ENCODE results near the gene DNMT3L.
"Not testable (repeated sequence)": the region's sequence is repeated elsewhere in the genome, so short reads cannot be mapped to it uniquely, and the experiment has no call there.

DNMT3L gene

GRCh38 chr21:44247904-44248303 is 13.8 kb downstream of the DNMT3L start:
- DNase-seq (ENCODE audit: low read depth) = not testable (repeated sequence)

GRCh38 chr21:44243980-44244379 is 17.7 kb downstream of the DNMT3L start:
- DNase-seq (ENCODE audit: low read depth) = not testable (repeated sequence)

GRCh38 chr21:44241281-44241680 is 20.4 kb downstream of the DNMT3L start:
- not testable (repeated sequence) for DNase-seq (ENCODE audit: low read depth)

- not testable (repeated sequence) for DNase-seq (ENCODE audit: low read depth)
Observed at GRCh38 chr21:44240842-44241241, 20.9 kb downstream of the DNMT3L start, which contains the start of gene ICOSLG. TSS of gene ICOSLG (minus strand) at chr21:44240943. CDS start at chr21:44240817, 126 bp downstream.

DNA sequence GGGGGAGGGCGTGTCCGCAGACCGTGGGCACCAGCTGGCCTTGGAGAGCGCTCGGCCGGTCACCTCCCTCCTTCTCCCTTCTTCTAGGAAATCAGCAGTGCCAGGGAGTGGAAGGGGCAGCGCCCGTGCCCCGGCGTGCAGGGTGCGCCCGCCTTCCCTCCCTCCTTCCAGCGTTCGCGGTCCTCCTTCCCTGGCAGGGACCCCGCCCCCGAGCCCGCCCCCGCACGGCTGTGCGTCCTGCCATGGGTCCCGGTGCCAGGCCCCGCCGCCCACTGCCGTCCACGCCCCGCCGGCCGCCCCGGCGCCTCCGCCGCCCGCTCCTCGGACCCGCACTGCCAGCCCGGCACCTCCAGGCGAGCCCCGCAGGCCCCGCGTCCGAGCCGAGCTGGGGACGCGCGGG is 21.3 kb downstream of the DNMT3L start:
- DNase-seq (ENCODE audit: low read depth) = not testable (repeated sequence)

GRCh38 chr21:44229561-44229960 is 32.1 kb downstream of the DNMT3L start:
- not testable (repeated sequence) for DNase-seq (ENCODE audit: low read depth)

DNA sequence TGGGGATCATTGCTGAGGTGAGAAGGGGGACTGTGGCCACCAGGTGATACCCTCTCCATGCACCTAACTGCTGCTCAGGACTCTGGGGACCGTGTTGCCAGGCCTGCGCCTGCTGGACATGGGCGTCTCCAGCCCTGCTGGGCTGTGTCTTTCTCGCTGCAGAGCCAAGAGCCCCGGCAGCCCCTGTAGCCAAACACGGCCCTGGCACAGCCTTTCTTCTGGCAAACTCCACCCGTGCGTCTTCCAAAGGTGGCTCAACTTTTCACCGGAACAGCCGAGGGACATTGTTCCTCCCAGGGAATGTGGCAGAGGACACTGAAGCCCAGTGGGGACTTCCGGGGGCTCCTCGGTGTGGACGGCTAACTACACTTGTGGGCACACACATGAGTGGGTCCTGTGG is 33.6 kb downstream of the DNMT3L start:
- DNase-seq (ENCODE audit: low read depth) = not testable (repeated sequence)

DNA sequence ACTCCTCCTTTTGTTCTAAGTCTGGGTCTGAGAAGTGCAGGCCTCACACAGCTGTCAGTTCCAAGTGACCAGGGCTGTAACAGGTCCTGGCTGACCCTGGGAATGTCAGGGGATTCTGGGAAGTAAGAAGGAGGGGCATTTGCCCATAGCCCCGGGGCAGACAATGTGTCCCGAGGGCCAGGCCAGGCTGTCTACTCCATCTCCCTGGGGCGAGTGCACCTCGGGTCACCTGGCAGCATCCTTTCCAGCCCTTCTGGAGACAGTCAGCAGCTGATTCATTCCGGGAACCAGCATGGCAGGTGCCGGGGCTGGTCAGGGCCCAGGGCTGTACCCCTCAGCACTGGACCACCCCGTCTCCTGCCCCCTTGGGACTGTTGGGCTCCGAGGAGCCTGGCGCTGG is 34.1 kb downstream of the DNMT3L start:
- DNase-seq (ENCODE audit: low read depth) = not testable (repeated sequence)

- not testable (repeated sequence) for DNase-seq (ENCODE audit: low read depth)
Observed at GRCh38 chr21:44225605-44226004, 36.1 kb downstream of the DNMT3L start.

DNA sequence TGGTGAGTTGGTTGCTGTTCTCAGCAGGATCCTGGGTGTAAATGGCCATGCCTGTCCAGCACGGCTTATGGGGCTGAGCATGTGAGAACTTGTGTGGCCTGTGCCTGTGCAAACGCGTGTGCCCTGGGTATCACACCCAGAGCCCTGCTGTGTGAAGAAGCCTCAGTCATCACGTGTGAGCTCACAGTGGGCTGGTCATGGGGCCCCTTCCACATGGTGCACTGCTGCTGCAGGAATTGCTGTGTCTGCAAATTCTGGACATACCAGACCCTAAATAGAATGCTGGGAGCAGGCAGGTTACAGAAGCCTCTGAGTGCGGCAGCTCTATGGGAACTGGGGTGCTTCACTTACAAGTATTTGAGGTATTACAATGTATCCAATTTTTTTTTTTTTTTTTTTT is 38.4 kb downstream of the DNMT3L start:
- DNase-seq (ENCODE audit: low read depth) = not testable (repeated sequence)

DNA sequence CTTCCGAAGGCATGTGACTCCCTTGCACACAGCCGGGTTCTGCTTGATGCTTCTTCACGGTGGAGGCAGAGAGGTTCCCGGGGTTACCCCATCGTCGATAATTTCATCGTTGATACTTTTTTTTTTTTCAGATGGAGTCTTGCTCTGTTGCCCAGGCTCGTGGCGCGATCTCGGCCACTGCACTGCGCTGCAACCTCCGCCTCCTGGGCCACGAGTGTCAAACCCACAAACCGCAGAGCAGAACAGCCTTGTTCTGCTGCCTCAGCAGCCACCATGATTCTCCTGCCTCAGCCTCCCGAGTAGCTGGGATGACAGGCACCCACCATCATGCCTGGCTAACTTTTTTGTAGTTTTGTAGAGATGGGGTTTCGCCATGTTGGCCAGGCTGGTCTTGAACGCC is 41.0 kb downstream of the DNMT3L start:
- not testable (repeated sequence) for DNase-seq (ENCODE audit: low read depth)

GRCh38 chr21:44218461-44218860 is 43.2 kb downstream of the DNMT3L start:
- DNase-seq (ENCODE audit: low read depth) = not testable (repeated sequence)

DNA sequence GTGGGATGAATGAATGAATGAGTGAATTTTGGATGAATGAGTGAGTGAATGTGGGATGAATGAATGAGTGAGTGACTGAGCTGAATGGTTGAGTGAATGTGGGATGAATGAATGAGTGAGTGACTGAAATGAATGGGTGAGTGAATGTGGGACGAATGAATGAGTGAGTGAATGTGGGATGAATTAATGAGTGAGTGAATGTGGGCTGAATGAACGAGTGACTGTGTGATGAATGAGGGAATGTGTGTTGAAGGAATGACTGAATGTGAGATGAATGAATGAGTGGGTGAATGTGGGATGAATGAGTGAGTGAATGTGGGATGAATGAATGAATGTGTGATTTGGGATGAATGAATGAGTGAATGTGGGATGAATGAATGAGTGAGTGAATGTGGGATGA is 49.7 kb downstream of the DNMT3L start:
- DNase-seq (ENCODE audit: low read depth) = not testable (repeated sequence)

DNA sequence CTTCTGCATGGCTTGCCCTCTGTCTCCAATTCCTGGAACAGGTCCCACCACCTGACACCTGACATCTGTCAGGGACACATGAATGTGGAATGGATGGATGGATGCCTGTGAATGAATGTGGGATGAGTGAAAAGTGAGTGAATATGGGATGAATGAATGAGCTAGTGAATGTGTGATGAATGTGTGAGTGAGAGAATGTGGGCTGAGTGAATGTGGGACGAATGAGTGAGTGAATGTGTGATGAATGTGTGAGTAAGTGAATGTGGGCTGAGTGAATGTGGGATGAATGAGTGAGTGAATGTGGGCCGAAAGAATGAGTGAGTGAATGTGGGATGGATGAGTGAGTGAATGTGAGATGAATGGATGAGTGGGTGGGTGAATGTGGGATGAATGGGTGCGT is 50.1 kb downstream of the DNMT3L start:
- DNase-seq (ENCODE audit: low read depth) = not testable (repeated sequence)

DNA sequence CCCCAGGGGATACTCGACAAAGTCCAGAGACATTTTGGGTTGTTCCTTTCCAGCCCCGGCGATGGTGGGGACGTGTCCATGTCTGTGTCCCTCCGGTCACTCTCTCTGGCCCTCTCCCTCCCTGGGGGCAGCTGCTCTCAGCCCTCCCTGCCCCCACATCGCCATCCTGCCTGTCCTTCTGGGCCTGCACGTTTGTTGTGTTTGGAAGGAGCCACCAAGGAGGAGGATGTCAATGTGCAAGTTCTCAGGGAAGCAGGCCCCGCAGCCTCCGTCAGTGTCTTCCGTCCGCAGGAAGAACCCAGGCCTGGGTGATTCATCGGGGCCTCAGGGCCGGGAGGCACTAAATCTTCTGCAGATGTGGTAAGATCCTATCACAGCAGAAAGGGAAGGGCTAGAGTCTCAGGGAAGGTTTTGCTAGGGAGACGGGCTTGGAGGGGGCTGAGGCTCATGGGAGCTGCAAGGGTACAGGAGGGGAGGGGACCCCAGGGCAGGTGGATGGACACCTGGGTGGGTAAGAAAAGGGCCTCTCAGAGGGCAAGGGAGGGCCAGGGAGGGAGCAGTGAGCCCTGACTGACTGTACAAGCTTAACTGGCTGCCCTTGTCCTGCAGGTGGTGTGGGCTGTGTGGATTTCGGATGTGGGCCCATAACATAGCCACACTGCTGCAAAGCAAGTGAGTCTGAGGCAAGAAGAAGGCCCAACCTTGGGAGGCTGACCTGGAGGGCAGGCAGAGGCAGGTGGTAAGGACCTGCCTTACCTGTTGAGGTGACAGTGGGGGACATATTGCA is 53.6 kb downstream of the DNMT3L start:
- not testable (repeated sequence) for DNase-seq (ENCODE audit: low read depth)

DNA sequence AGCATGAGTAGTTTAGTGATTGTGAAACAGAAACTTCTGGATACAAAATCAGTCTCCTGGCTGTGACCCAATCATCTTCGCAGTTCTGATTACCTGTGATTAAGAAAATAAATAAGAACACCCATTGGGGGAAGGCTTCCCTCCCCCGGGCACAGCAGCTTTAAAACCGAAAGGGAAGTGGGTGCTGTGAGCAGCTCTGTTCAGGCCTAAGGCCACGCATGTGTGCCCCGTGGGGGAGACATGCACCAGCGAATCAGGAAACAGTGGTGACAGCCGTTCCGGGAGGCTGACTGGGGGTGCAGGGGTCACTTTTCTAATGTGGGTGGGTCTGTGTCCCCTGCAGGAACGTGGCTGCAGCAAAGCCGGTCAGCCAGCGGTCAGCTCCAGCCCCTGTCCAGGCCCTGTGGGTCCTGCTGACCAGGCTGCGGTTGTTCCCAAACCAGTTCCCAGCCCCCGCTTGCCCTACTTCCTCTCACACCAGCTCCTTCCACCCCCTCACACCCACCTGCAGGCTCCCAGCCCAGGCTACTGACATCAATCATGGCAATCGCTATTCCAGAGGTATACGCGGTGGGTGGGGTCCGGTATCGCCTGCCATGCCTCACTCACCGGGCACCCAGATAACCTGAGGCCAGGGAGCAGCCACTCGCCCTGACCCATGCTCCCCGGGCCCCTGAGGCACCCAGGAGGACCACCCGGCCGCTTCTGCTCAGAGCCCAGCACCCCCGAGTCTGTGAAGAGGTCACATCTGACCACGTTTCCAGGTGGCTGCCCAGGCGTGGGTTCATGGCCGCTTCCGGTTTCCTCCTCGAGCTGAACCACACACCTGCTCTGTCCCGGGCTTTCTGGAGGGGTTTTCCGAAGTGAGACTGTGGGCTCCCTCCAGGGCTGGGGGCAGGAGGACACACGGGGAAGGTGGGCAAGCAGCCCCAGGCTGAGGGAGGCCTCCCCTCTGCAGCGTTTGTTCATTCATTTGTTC is 54.7 kb downstream of the DNMT3L start:
- DNase-seq (ENCODE audit: low read depth) = not testable (repeated sequence)

DNA sequence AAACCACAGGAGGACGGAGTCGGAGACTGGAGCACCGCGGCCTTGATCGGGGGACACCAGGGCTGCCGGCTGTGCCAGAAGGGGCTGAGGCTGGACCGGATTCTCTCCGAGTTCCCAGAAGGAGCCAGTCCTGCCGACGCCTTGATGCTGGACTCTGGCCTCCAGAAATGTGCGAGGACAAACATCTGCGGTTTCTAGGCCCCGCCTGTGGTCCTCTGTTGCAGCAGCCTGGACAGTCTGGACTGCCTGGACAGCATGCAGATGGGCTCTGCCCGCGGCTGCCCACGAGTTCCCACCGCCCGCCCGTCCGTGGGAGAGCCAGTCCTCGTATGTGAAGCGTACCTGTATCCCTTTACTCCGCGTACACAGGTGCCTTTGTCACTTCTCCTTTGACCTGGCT is 55.5 kb downstream of the DNMT3L start:
- DNase-seq (ENCODE audit: low read depth) = not testable (repeated sequence)

DNA sequence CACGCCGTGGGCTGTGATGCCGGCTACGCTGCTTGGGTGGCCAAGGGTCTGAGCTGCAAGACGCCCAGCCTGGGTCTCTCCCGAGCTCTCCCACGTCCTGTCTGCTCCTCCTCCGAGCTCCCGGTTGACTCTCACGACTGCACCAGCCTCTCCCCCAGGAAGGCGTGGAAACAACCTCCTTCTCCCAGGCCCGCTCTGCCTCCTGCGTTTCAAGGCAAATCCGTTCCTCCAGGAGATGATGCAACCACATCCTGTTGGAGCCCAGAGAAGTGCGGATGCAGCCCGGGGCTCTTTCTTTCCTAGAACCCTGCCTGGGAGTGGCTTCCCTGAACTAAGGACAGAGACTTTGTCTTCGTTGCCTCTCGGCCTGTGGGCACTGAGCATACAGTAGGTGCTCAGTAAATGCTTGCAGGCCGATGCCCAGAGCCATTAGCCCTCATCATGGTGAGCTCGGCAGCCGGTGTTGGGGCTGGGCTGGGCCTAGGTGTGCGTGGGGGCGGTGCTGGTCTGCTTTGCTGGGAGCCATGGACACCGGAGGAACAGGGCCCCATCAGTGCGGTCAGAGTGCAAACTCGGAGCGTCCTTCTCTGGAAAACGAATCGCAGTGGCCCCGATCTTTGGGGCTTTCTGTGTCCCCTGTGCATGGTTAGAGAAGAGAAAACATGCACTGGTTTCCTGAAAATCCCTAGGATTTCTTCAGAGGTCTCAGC is 59.0 kb downstream of the DNMT3L start:
- DNase-seq (ENCODE audit: low read depth) = not testable (repeated sequence)

DNA sequence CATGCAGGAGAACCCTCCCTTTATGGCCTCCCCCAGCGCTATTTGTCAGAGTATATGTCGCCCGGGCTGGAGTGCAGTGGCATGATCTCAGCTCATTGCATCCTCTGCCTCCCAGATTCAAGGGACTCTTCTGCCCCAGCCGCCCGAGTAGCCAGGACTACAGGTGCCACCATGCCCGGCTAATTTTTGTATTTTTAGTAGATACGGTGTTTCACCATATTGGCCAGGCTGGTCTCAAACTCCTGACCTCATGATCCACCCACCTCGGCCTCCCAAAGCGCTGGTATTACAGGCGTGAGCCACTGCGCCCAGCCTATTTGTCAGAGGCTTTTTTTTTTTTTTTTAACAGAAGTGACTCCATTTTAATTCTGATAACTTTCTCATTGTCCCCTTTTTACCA is 61.7 kb downstream of the DNMT3L start:
- not testable (repeated sequence) for DNase-seq (ENCODE audit: low read depth)

DNA sequence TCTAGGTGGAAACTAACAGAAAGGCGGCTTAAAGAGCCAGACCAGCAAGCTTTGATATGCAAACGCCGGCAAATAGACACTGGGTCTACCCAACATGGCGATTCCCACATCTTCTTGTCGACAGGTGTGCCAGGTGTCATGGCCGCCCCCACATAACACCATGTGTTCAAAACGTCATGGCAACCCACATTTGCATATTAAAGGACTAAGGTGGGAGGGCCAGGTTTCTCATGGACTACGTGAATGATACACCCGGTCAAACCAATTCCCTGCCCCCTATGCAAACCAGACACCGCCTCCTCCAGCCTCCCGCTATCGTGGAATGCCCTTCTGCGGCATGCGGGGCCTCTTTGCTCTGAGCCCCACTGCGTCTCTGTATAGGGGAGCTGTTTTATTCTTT is 62.2 kb downstream of the DNMT3L start:
- DNase-seq (ENCODE audit: low read depth) = no peak

- not testable (repeated sequence) for DNase-seq (ENCODE audit: low read depth)
Observed at GRCh38 chr21:44197156-44197516, 64.6 kb downstream of the DNMT3L start.

Measured in activated T-helper 1 cell treated with Interleukin-2 at 50 U/mL for 16 hours (primary cell).